GM12872 (cell line): ENCODE data around the gene BROX.

ENCODE experiments used
- TF ChIP-seq, protein P1 (sequence below): IDR thresholded peaks from 3 replicates; pipeline ENCODE4 v1.5.1; 2011; ENCODE audit warnings: low read depth, mild to moderate bottlenecking, low read length, moderate library complexity; ENCODE audit not compliant: insufficient read depth

BROX gene, protein sequence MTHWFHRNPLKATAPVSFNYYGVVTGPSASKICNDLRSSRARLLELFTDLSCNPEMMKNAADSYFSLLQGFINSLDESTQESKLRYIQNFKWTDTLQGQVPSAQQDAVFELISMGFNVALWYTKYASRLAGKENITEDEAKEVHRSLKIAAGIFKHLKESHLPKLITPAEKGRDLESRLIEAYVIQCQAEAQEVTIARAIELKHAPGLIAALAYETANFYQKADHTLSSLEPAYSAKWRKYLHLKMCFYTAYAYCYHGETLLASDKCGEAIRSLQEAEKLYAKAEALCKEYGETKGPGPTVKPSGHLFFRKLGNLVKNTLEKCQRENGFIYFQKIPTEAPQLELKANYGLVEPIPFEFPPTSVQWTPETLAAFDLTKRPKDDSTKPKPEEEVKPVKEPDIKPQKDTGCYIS

DNA sequence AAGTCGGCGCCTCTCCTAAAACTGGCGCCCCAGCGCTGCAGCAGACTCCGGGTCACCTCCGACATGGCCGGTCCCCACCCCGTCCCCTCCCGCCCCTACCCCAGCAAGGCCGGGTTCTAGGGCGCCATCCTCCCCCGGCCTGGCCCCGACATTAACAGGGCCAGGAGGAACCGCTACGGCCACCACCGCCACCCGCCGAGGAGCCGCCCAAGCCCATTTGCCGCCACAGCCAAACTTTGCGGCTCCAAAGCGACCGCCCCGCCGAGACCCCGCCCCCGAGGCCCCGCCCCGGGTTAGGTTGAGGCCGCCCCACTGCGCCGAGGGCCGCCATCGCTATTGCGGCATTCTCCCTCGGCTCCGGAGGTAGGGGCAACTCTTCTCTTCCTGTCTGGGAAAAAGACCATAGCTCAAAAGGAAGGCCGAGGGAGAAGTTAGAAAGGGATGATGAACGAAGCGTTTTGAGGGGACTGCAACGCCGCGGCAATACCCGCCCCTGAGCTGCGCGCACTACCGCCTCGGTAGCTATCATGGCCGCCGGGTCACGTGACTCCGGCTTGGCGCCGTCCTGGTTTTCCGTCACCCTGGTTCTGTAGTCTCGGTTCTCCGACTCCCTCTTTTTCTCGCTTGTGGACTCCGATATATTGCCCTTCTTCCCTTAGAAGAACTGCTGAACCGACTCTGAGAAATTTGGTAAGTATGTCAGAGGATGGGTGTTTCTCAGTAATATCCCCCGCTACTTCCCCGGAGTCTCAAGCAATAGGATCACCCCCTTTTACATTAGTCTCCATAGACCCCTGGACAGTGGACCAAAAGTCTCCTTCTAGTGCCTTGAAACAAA, at the start of gene BROX, which contains the start of gene AIDA:
Gene BROX (plus strand): TSS at position 312 of the 838 bp plus-strand sequence. CDS start 3,136 bp downstream, outside the sequence.
Gene AIDA (minus strand): TSS at position 239 of the 838 bp plus-strand sequence. CDS start 174 bp downstream, at position 65.
- TF ChIP-seq, protein P1, sequence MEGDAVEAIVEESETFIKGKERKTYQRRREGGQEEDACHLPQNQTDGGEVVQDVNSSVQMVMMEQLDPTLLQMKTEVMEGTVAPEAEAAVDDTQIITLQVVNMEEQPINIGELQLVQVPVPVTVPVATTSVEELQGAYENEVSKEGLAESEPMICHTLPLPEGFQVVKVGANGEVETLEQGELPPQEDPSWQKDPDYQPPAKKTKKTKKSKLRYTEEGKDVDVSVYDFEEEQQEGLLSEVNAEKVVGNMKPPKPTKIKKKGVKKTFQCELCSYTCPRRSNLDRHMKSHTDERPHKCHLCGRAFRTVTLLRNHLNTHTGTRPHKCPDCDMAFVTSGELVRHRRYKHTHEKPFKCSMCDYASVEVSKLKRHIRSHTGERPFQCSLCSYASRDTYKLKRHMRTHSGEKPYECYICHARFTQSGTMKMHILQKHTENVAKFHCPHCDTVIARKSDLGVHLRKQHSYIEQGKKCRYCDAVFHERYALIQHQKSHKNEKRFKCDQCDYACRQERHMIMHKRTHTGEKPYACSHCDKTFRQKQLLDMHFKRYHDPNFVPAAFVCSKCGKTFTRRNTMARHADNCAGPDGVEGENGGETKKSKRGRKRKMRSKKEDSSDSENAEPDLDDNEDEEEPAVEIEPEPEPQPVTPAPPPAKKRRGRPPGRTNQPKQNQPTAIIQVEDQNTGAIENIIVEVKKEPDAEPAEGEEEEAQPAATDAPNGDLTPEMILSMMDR, result no peak

DNA sequence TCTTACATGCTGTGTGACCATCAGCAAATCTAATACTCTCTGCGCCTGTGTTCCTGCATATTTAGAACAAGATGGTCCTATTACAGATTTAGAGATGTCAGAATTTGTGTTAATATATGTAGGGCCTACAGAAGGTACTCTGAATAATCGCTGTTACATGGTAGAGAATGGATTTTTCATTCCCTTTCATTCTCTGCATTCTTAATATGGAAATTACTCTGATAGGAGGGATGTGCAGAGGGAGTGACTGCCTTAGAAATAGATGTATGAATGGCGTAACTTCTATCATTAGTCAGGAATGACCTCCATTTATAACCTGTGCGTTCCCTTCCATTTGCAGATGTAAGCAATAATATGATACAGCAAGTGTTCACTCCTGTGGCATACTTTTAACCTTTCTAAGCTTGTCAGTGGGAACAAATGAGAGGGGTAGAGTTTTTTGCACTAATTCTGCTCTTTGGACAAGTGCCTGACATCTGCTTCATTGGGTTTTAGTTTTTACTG, 48.9 kb upstream of the BROX start:
- TF ChIP-seq, protein P1, result no peak

DNA sequence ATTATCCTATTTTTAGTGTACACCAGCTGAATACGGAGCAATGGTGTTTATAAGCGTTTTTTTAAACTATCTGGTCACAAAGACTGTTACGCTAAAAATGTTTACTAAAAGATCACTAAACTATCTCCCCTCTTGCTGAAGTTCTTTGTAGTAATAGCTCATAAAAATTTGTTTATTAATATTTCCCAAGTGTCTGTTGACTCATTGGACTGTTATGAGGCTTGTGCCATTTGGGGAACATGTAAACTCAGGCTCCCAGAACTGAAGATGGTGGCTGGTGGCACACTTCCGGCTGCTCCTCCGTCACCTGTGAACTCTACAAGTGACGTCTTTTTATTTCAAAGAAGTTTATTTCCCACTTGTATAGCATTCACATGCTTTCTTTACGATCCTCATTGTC, 46.4 kb upstream of the BROX start:
- TF ChIP-seq, protein P1, result no peak

DNA sequence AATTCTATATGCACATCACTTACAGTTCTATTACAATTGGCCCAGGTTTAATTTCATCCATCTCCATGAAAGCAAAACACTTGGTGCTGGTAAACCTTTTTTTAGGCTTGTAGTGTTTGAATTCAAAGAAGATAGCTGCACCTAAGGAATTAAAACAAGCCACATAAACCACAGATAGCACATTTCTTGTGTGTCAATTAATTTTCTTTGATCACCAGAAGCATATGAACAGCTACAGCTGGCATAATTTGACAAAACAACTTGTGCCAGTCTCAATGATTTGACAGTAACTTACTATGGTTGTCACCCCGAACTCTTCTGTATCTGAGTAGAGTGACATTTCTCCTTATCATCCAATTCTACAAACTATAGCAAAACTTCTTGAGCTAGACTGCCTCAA, 42.3 kb upstream of the BROX start:
- TF ChIP-seq, protein P1, result no peak

DNA sequence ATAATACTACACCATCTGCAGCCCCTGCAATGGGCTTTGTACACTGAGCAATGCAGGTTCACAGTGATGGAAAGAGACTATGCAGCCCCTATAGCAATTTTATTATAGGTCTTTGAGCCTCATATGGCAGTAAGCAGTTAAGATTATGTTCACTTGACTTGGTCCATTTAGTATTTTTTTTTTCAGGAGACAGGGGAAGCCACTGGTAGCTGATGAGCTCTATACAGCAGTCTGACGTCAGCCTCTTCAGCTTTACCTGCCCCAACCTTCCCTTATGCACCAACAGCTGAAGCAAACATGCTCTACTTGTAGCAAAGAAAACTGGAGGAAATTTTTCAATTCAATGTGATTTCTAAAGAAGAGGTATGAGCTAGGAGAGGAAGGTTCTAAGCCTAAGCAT, 32.3 kb upstream of the BROX start:
- TF ChIP-seq, protein P1, result no peak

DNA sequence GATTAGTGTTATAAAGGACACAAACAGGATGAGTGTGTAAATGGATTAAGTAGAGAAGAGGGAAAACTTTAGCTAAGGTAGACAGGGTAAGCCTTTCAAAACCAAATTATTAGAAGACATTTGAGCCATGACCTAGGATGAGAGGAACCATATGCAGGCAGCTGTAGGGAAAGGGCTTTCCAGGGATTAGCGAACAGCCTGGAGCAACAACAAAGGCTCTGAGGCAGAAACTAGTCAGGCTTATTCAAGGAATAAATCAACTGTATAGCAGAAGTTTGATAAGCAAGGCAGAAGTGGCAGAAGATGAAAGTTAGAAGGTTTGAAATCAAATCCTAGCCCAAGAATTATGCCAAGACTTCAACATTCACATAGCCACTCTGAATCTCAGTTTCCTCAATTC, 21.3 kb upstream of the BROX start:
- TF ChIP-seq, protein P1, result no peak

DNA sequence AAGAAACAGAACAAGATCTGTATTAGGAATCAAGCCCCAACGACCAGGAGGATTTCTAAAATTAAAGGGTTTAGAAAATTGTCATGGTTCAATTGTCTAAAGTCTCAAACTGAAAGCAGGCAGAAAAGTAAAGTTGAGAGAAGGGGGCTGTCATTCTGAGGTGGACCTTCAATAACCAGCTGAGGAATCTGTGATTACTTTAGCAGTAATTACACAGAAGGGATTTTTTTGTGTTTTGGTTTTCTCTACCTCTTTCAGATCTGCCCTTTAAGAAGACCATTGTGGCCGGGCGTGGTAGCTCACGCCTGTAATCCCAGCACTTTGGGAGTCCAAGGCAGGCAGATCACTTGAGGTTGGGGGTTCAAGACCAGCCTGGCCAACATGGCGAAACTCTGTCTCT, 17.4 kb upstream of the BROX start:
- TF ChIP-seq, protein P1, result no peak
